ENCODE data around the gene CD58.
"Not testable (repeated sequence)": the region's sequence is repeated elsewhere in the genome, so short reads cannot be mapped to it uniquely, and the experiment has no call there.

Gene CD58

DNA sequence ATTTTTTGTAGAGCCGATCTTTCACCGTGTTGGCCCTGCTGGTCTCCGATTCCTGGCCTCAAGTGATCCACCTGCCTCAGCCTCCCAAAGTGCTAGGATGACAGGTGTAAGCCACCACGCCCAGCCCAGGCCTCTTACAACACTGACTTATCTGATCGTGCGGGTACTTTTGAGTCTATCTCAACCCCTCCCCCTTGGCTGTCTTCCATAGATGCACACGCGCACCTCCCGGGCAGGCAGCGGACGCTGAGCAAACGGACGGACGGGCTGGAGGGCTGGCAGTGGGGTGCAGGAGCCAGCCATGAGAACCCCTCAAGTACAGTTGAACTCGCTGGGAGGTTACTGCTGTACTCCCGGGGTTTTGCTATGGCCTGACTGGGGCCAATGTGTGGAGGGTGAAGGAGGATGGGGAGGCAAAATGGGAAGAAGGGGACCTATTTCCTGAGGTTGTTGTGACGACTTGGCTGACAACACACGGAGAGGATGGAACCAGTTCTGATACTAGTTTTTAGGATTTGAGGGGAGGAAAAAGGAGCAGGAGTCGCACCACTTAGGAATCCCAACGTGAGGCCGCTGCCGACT, 959 bp downstream of the CD58 start:
- peak in 1 of 2 experiments; percentile 43 for DNase-seq

DNA sequence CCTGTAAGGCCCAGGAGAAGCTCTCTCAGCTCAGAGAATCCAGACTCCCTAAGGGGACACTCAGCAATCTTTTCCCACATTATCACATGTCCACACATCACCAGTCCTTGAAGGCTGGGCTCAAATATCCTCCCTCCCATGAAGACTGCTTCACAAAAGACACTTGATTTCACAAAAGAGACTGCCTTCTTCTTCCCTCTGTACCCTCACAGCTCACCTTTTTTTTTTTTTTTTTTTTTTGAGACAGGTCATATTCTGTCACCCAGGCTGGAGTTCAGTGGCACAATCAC, 1.5 kb downstream of the CD58 start:
- DNase-seq = no peak

DNA sequence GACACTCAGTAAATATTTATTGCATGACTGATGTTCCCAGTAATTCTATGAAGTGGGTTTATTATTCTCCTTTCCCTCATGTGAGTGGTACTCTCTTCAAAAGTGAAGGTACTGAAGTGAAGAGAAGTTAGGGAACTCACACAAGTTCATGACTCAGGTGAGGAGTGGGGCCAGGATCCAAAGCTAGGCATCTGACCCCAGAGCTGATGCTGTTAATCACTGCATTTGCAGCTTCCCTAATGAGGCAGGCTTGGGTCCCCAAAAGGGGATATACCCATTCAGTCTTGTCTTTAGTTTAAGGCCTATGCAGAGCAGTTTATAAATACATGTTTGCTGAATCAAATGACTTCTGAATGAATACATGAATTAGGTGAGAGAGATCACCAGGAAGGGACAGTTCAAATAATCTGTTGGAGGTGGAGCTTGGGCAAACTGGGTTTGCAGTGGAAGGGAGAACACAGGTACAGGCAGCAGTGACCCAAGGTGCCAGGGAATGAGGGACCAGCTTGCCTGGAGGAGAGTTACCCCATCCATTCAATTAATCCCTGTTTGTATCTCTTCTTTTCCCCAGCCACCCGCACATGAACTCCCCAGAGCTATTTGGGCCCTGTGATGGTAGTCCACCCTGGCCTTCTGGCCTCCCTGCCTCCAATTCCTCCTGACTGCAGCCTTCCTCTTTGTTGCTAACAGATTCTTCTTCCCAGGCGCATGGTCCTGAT, 2.0 kb downstream of the CD58 start:
- no peak for DNase-seq

DNA sequence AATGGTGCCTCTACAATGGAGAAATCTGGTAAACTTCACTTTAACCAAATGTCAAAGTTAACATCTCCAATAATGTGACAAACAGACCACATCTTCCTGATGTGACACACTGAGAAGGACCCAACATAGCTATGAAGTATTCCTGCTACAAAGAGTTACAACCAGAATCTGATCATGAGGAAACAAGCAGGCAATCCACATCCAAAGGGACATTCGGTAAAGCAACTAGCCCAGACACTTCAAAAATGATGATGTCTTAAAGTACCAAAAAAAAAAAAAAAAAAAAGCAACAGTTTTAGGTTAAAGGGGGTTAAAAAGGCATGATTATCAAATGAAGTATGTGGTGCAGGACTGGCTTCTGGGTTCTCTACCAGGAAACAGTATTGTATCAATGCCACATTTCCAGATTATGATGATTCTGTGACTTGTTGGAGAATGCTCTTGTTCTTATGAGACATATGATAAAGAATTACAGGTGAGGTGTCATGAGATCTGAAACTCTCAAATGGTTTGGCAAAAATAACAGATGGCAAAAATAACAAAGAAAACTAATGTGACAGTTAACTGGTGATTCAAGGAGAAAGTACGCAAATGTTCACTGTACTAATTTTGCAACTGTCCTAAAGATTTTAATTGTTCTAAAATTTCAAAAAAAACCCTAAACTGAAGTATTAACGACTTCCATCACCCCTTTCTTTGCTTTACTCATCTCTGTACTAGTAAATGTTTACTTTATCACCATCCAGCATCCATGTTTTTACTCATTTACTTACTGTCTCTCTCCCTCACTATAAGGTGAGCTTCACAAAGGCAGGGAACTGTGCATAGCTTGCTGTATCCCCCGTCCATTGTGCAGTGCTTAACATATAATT, 2.8 kb downstream of the CD58 start:
- DNase-seq = no peak

DNA sequence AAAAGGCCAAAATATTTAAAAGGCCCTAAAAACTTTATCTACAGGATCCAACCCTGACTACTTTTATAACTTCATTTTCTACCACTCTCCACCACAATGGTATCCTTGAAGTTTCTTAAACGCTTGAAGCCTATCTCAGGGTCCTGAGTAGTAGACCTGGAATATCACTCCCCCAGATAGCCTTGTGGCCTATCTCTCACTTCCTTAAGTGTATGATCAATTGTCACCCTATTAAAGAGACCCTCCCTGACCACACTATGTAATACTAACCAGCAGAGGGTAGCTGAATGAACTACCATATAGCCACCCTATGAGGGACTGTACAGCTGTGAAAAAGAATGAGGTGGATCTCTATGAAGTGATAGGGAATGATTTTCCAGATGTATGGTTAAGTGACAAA, 5.6 kb downstream of the CD58 start:
- DNase-seq = no peak

DNA sequence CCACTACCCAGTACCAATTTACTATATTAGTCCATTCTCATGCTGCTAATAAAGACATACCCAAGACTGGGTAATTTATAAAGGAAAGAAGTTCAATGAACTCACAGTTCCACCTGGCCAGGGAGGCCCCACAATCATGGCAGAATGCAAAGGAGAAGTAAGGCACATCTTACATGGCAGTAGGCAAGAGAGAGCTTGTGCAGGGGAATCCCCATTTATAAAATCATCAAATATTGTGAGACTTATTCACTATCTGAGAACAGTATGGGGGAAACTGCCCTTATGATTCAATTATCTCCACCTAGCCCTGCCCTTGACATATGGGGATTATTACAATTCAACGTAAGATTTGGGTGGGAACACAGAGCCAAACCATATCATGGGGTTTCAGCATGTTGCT, 6.4 kb downstream of the CD58 start:
- DNase-seq = no peak

DNA sequence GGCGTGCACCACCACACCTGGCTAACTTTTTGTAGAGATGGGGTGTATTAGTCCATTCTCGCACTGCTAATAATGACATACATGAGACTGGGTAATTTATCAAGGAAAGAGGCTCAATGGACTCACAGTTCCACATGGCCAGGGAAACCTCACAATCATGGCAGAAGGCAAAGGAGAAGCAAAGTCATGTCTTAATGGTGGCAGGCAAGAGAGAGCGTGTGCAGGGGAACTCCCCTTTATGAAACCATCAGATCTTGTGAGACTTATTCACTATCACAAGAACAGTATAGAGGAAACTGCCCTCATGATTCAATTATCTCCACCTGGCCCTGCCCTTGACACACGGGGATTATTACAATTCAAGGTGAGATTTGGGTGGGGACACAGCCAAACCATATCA, 8.4 kb downstream of the CD58 start:
- not testable (repeated sequence) for DNase-seq

DNA sequence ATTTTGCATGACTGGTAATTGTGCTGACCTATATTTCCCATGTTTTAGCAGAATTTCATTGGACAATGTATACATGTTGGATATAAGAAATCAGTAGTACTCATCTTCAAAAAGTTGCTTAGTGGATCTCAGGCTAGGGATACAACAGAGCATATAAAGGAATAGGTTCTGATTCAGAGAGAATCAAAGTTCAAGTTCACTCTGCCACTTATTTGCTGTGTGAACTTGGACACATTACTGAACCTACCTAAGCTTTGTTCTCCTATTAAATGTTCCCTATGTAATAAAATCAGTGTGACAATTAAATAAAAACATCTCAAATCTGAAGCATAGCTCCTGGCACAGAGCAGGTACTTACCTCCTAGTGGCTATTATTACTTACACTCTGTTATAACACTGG, 9.3 kb downstream of the CD58 start:
- no peak for DNase-seq

DNA sequence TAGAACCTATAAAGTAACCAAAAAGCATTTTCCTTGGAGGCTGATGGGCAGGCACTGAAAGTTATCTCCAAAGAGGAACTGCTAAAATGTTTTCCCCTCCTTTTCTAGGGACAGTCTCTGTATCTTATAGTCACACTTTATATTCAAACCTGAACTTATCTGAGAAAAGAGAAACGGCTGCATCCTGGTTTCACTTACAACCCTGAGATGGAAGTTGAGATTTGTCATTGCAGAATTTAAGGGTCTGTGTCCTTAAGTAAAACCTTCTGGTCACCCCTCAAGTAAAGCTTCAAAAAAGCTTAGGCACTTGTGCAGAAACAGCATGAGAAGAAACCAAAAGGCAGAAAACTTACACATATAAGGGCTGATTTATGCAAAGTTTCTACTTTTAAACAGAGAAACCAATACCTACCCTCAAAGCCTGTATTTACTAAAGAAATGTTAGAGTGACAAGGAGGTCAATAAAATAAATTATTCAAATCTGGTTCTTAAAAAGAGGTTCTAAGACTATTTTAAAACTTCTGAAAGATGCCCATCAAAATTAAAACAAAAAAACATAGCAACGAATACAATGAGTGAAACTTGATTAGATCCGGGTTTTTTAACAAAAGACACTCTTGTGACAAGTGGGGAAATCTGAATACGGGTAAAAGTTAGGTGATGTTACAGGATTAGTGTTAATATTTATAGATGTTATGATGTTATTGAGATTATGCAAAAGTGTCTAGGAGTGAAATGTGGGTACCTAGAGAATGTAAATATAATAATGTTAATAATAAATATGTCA, 9.9 kb downstream of the CD58 start:
- no peak for DNase-seq

DNA sequence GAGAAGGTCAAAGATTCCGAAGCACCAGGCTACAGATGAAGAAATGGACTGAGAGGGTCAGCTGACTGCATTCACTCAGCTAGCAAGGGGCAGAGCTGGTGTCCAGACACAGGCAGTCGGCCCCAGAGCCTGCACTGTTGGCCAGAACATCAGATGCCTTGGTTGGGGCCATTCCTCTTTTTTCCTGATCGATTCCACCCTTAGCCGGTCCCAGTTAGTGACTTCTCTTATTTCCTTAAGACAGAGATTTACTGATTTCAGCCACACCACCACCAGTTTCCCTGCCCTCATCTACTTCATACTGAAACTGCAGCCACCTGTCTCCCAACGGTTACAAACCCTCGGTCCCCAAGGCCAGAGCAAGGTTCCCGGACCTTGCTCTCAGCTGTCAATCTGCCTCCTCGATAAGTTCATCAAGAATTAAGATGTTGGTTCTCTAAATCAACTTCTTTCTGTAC, 11.5 kb downstream of the CD58 start:
- DNase-seq = no peak

DNA sequence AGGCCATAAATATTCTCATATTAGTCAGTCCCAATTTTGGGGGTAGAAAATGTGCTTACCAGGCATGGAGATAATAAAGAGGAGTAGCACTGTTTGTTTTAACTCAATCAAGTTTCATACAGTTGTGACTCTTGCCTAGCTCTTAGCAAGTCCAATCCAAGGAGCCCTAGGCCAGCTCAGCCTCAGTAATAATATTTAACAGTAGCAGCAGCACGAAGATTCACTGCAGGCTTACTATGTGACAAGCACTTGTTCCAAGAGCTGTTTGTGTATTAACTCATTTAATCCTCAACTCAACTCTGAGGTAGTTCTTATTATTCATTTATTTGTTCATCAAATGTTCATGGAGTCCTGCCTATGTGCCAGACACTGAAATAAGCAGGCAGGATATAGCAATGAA, 12.3 kb downstream of the CD58 start:
- no peak for DNase-seq

DNA sequence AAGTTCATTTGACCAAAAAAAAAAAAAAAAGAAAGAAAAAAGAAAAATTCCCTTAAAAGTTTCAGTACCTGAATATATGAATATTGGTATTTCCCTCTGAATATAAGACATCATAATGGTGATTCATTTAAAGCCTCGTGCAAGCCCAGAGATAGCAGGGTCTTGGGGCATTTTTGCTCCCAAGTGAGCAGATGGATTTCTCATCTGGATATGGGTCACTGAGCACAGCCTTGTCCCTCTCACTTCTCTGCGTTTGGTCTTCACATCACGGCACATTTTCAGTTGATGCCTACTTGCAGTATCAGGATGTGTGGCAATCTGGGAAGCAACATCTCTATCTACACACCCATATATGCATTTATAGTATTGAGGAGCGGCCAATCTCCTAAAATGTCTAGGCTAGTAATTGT, 12.7 kb downstream of the CD58 start:
- no peak for DNase-seq

DNA sequence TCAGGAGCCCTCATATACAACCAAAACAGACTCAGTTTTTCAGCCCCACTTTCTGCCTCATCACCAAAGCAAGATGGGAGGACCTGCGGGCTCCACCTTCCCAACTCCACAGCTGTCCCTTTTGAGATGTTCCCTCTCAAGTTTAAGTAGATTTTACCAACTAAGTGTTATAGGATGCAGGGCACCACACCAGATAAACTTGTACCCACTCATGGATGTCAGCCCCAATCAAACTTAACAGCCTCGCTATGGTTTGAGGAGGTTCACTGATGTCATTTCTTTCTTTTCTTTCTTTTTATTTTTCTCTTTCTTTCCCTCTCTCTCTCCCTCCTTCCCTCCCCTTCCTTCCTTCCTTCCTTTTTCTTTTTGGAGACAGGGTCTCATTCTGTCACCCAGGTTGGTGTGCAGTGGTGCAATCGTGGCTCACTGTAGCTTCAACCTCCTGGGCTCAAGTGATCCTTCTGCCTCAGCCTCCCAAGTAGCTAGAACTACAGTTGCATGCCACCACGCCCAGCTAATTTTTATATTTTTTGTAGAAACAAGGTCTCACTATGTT, 13.4 kb downstream of the CD58 start:
- no peak for DNase-seq

DNA sequence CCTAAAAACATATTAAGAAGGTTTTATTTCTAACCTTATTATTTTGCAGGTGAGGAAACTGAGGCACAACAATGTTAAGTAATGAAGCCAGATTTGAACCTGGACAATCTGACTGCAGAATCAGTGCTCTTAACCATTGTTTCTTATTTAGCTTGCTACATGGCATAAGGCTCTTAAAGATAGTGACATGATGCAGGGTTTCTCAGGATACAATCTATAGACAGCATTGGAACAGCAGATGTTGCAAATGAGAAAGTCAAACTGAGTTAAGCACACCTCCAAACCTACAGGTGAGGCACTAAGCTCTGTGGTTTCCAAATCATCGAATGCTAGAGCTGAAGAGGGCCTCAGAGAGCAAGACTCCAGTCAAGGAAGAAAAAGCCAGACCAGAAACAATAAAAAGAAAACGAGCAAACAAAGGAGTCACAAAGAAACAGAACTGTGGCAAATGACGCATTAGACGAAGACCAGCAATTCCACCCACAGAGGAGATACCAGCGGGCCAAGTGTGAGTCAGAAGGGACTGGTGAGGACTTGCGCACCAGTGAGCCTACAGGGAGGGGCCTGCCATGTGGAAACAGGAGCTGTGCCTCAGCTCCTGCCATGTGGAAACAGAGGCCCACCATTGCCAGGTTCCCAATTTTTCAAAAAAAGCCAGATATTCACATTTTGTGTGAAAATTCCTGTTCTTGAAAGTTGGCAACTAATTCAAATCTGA, 14.4 kb downstream of the CD58 start:
- DNase-seq = no peak

DNA sequence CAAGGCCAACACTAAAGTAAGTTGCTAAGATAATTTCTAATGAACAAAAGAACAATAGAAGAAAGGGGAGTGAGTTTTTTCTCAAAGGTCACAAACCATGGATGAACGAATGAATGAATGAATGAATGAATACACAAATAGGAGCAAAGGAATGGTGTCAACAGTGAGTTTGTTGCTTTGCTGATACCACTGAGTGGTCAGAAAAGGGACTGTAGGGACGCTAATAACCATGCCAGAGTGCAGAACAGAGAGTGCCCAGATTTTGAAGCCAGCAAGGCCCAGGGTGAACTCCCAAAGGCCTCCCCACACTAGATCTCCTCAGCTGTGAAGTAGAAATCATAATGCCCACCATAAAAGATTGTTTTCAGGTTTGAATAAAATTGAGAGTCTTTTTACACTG, 15.9 kb downstream of the CD58 start:
- no peak for DNase-seq

DNA sequence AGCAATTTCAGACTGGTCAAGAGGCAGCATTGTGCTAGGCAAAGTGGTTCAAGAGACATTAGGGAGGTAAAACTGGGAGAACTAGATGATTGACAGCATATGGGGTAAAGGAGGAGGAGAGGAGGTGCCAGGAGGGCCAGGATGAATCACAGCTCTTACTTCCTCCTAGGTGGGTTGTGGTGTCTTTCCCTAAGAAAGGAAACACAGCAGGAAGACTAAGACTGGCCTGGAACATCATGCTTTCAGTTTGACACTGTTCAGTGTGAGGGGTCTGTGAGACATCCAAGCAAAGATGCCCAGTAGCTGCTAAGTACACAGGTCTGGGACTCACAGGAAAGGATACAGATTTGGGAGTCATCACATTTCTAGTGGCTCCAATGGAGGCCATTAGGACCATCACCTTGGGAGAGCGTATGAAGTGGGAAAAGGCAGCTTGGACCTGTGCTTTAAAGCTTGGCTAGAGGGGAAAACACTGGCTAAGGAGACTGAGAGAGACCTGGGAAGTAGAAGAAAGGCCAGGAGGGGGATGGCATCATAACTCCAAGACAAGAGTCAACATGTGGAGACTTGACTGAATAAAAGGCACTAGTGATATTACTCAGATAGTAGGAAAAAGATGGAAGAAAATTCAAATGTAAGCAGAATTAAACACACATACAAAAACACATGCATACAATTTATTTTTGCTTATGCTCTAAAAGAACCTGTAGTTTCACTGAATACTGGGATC, 17.3 kb downstream of the CD58 start:
- DNase-seq = no peak

DNA sequence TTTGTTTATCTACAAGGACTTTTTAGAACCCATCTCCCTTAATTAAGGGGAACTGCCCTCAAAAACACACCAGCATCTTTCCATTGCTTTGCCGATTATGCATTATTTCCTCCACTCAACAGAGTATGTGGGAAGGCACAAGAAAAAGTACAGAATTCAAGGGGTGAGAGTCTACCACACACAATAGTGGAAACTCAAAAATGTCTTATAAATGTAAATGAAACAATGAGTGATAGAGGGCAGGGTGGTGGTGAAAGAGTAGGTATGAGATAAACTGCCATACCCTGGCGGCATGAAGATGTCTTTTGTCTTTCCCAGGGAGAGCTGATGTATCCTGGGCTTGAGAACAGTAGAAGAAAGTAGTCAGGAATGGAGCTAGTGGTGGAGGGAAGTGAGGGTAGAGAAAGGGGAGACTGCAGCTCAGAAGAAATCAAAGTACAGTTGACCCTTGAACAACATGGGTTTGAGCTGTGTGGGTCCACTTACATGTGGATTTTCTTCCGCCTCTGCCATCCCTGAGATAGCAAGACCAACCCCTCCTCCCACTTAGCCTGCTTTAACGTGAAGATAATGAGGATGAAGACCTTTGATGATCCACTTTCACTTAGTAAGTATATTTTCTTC, 24.4 kb downstream of the CD58 start:
- no peak for DNase-seq

DNA sequence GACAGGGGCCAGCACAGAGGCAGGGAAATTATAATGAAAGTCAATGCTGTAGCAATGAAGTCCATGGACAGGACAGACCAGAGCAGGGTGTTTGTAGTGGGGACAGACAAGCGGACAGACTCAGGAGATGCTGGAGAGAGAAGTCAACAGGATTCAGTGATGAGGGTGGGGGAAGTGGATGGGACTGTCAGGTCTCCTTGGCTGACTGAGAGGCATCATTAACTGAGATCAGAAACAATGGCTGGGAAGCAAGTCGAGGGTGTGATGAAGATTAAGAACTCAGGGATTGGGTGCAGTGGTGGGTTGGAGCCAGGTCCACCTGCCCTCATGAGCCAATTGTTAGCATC, 25.5 kb downstream of the CD58 start:
- DNase-seq = no peak

DNA sequence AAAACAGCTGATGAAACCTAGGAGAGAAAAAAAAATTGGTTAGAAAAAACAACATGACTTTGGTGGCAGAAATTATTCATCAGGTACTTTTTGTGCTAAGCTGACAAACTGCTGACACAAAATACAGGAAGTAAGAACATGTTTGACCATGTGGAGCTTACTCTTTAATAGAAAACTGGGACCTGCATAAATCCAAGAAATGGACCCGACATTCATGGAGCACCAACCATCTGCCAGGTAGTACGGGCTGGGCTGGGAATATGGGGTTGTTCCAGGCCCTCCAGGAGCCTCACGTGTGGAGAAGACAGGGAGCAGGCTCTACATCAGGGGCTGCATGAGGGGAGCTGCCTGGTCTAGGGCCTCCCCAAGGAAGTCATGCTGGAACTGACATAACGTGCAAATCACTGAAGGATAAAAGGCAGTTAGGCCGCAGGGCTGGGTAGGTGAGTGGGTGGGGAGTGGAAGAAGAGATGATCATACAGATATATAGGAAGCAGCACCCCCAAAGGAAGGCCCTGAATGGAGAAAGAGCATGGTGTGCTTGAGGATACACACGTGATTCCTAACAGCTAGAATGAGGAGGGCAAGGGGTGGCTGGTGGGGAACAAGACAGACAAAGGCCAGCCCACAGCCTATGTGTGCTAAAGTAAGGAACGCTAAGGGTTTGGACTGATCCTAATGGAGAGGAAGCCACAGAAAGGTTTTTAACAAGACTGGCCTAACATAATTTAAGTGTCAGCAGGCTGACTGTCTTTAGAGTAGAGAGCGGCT, 26.1 kb downstream of the CD58 start:
- DNase-seq = no peak

DNA sequence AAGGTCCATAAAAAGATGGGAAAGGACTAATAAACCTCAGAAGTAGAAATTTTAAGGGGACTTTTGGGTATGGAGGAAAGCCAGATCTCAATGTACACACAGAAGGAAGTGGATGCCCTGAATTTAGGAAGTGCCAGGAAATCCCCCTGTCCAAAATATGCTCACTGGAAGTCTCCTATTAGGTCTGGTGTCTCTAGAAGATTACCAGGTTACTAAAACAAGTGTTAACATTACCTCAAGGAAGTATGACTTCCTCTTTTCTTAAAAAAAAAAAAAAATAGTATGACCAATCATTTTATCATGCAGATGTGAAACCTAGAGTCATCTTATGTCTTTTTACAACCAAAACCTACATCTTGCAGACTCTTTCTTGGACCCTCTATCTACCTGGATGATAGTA, 30.7 kb downstream of the CD58 start:
- no peak for DNase-seq

DNA sequence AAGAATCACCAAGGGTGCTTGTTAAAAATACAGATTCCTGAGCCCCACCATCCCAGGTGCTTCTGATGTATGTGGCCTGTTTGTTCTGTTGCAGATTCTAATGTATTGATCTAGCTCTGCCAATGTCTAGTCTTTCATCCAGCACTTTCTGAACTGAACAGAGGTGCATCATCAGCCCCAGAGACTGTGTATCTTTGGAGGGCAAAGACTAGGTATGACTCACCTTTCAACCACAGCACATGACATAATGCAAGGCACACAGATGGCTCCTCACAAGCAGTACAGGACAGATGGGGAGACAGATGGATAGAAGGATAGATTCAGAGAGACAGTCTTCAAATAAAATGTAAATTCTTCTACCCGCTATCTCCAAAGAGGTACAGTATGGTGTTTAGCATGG, 32.3 kb downstream of the CD58 start:
- peak; percentile 88 to 97 for DNase-seq
